Calu3 (cell line): ENCODE measurements around the gene SLCO3A1. TPM values are rescaled to one million over a fixed set of nuclear protein-coding genes. Genes with fewer than 3 reads are reported as not detected.

Experiments used
- BruUV-seq: library from RNA; stranded (reverse); fragments of 400-500 nt; replicated peaks from 2 replicates; lab custom pipeline; 2021; lab: Mats Ljungman, UMichigan
- CTCF ChIA-PET: fragments of 300-600 bp; sonication (Branson Sonifier 250); formaldehyde crosslinking; loops from one replicate; lab custom pipeline; 2022; ENCODE audit warnings: antibody characterized with exemption; lab: Charles Lee
- DNase-seq: peaks from one replicate; pipeline ENCODE4 v3.0.0; 2022
- H3K27ac Mint-ChIP-seq: one replicate; pipeline ENCODE4 v1.8.0; 2022; ENCODE audit warnings: mixed read lengths; ENCODE audit not compliant: unreplicated experiment
- H3K27me3 Mint-ChIP-seq: one replicate; pipeline ENCODE4 v1.8.0; 2022; ENCODE audit warnings: mixed read lengths; ENCODE audit not compliant: unreplicated experiment
- H3K36me3 Mint-ChIP-seq: one replicate; pipeline ENCODE4 v1.8.0; 2022; ENCODE audit warnings: mild to moderate bottlenecking, moderate library complexity, mixed read lengths; ENCODE audit not compliant: insufficient read depth, unreplicated experiment
- H3K4me1 Mint-ChIP-seq: one replicate; pipeline ENCODE4 v1.8.0; 2022; ENCODE audit warnings: mild to moderate bottlenecking, low read depth, mixed read lengths; ENCODE audit not compliant: unreplicated experiment
- H3K4me3 Mint-ChIP-seq: one replicate; pipeline ENCODE4 v1.8.0; 2022; ENCODE audit warnings: mild to moderate bottlenecking, low read depth, moderate library complexity, mixed read lengths; ENCODE audit not compliant: unreplicated experiment
- H3K9me3 Mint-ChIP-seq: one replicate; pipeline ENCODE4 v1.8.0; 2022; ENCODE audit warnings: low read depth, mixed read lengths; ENCODE audit not compliant: unreplicated experiment
- CTCF ChIP-seq: fragments of 200-600 bp; IDR thresholded peaks from one replicate; pipeline ENCODE4 v1.8.0; 2022; ENCODE audit warnings: antibody characterized with exemption; ENCODE audit not compliant: unreplicated experiment
- intact Hi-C: fragments of 100-400 bp; cut with micrococcal nuclease; formaldehyde crosslinking; loops from one replicate; pipeline ENCODE4 v1.10.0; 2022; ENCODE audit not compliant: unreplicated experiment
- total RNA-seq: library from RNA; stranded (reverse); gene quantifications from 2 replicates; pipeline ENCODE4 v1.2.3, GENCODE V29; 2022

The SLCO3A1 gene
- total RNA-seq, 1 experiment from 2014 or later = 65.9 TPM

- Mint-ChIP-seq H3K27ac (no peak overlapping the region), H3K27me3 (no peaks in the 10 kb centered on the region), H3K4me3 (no peak overlapping the region), H3K36me3 (no peaks in the 10 kb centered on the region), H3K9me3 (peaks cover 3% of the 10 kb centered on the region), H3K4me1 (no peaks in the 10 kb centered on the region)
- CTCF ChIA-PET = no interaction called here
- BruUV-seq = no TSS peak
- no peak for TF ChIP-seq CTCF
- intact Hi-C loops = no loop called here
- DNase-seq = no peak
Observed at GRCh38 chr15:92033314-92033713, 179.8 kb downstream of the SLCO3A1 start.

- CTCF ChIA-PET = no interaction called here
- H3K4me3 Mint-ChIP-seq = no peak overlapping the region
- H3K27me3 Mint-ChIP-seq = no peaks in the 10 kb centered on the region
- intact Hi-C loops = no loop called here
- DNase-seq = no peak
- H3K36me3 Mint-ChIP-seq = no peaks in the 10 kb centered on the region
- BruUV-seq = no TSS peak
- TF ChIP-seq CTCF = no peak
- no peak overlapping the region for H3K27ac Mint-ChIP-seq
- H3K4me1 Mint-ChIP-seq = no peaks in the 10 kb centered on the region
- H3K9me3 Mint-ChIP-seq = peaks cover 3% of the 10 kb centered on the region
Observed at GRCh38 chr15:92033723-92034122, 180.2 kb downstream of the SLCO3A1 start.

GRCh38 chr15:92034227-92034626, 180.7 kb downstream of the SLCO3A1 start:
- TF ChIP-seq CTCF = no peak
- CTCF ChIA-PET = no interaction called here
- no peak for DNase-seq

GRCh38 chr15:92035551-92035950, 182.0 kb downstream of the SLCO3A1 start:
- H3K4me1 Mint-ChIP-seq = no peaks in the 10 kb centered on the region
- H3K27ac Mint-ChIP-seq = no peak overlapping the region
- no peaks in the 10 kb centered on the region for H3K27me3 Mint-ChIP-seq
- peaks cover 3% of the 10 kb centered on the region for H3K9me3 Mint-ChIP-seq
- CTCF ChIA-PET = no interaction called here
- no peaks in the 10 kb centered on the region for H3K36me3 Mint-ChIP-seq
- no peak for DNase-seq
- intact Hi-C loops = no loop called here
- no peak for TF ChIP-seq CTCF
- H3K4me3 Mint-ChIP-seq = no peak overlapping the region
- no TSS peak for BruUV-seq

More at GRCh38 chr15:92034227-92034626, 180.7 kb downstream of the SLCO3A1 start:
- H3K36me3 Mint-ChIP-seq = no peaks in the 10 kb centered on the region
- intact Hi-C loops = no loop called here
- no peaks in the 10 kb centered on the region for H3K27me3 Mint-ChIP-seq
- BruUV-seq = no TSS peak
- no peak overlapping the region for H3K27ac Mint-ChIP-seq
- H3K4me1 Mint-ChIP-seq = no peaks in the 10 kb centered on the region
- peaks cover 3% of the 10 kb centered on the region for H3K9me3 Mint-ChIP-seq
- no peak overlapping the region for H3K4me3 Mint-ChIP-seq
